ENCODE measurements around the gene RDH5. TPM values are rescaled to one million over a fixed set of nuclear protein-coding genes. Genes with fewer than 3 reads are reported as not detected.

RDH5 gene
- total RNA-seq, 4 donors from 2014 or later, result 0.94 to 9.7 (median 6.8) TPM

- 92 to 93% methylated on average over 16 of the region's 16 CpGs for WGBS, 2 donors
- Histone ChIP-seq H3K36me3 (no peaks in the 10 kb centered on the region), H3K27ac (no peak overlapping the region), H3K9me3 (no peaks in the 10 kb centered on the region), H3K4me1 (no peaks in the 10 kb centered on the region), H3K4me3 (replicated peaks in 1 of 3) (no peak overlapping the region), H3K27me3 (no peaks in the 10 kb centered on the region)
- no peak for DNase-seq
- TF ChIP-seq CTCF (IDR thresholded peaks at IDR 0.05), result no peak
- no peak for TF ChIP-seq POLR2A (IDR thresholded peaks at IDR 0.05)
- intact Hi-C loops (cut with DNase I), result no loop called here
Observed at GRCh38 chr12:55688716-55689655, 31.2 kb upstream of the RDH5 start.

DNA sequence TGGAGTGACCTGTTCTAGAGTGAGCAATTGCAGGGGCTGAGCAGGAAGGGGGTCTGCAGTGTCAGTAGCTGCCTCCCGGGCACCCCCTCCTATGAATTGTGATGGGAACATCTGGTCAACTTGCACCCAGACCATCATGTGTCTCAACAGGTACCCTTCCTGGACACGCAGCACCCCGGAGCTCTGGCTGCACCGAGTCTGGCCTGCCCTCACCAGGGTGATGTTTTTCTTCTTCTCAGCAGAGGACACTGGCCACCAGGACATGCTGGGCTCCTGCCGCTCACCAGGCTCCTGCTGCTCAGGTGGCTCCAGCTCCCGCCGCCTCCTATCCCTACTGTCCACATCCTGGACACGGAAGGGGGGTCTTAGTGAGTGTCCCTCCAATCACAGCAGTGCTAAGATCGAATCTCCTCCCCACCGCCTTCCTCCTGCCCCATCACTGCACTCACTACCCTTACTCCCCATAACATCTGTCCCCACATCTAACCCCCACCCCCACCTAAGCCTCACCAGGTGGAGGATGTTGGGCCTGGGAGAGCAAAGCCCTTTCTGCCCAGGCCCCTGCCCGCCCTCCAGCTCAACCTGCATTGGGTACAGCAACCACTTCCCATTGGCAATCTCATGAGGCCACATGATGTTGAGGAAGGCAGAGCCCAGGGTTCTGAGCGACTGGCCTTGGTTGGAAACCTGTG, 27.4 kb upstream of the RDH5 start:
- Histone ChIP-seq H3K27me3 (no peaks in the 10 kb centered on the region), H3K4me3 (replicated peaks in 1 of 3) (no peak overlapping the region), H3K9me3 (no peaks in the 10 kb centered on the region), H3K36me3 (no peaks in the 10 kb centered on the region), H3K27ac (no peak overlapping the region), H3K4me1 (no peaks in the 10 kb centered on the region)
- no peak for TF ChIP-seq POLR2A (IDR thresholded peaks at IDR 0.05)
- no peak for DNase-seq
- intact Hi-C loops (cut with DNase I), result no loop called here
- 96 to 98% methylated on average over 12 of the region's 12 CpGs for whole genome bisulfite sequencing, 2 donors

DNA sequence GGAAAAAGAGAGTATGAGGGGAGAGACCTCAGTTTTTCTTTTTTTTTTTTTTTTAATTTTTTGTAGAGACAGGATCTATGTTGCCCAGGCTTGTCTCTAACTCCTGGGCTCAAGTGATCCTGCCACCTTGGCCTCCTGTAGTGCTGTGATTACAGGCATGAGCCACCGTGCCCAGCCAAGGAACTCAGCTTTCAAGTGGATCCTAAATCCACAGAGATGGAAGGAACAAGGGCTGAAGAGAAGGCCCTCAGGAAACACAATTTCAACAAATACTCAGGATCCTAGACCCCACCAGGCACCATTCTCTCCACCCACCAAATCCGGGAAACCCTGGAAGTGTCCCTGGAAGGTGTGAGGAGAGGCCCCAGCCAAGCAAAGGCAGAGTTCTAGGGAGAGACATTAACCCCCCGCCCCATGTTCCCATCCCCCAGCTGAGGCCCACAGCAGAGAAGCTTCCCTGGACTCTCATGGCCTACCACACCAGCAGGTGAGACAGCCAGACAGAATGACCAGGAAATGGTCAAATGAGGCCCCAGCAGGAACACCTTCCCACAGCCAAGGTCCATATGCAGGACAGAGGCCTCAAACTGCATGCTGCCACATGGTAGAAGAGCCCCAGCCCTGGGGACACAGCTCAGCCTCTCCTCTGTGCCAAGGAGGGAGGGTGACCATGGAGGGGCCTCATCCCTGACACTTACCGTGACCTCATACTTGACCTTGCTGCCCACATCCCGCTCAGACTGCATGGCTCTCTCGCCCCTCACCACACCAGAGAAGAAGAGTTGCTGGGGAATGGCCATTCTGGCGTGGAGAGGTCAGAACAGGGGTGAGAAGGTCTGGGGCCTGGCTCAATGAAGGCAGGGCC, 26.6 kb upstream of the RDH5 start:
- intact Hi-C loops (cut with DNase I), result no loop called here
- TF ChIP-seq CTCF (IDR thresholded peaks at IDR 0.05) (no peak), POLR2A (IDR thresholded peaks at IDR 0.05) (no peak)
- H3K4me3 ChIP-seq (replicated peaks in 1 of 3), result no peak overlapping the region
- H3K36me3 ChIP-seq, result no peaks in the 10 kb centered on the region
- H3K27ac ChIP-seq, result no peak overlapping the region
- no peaks in the 10 kb centered on the region for H3K4me1 ChIP-seq
- no peaks in the 10 kb centered on the region for H3K9me3 ChIP-seq
- 78 to 82% methylated on average over 7 of the region's 7 CpGs for WGBS, 2 donors
- peak; percentile 65 to 68 for DNase-seq
- H3K27me3 ChIP-seq, result no peaks in the 10 kb centered on the region

GRCh38 chr12:55694188-55694515, 26.0 kb upstream of the RDH5 start:
- no peaks in the 10 kb centered on the region for H3K4me1 ChIP-seq
- H3K27me3 ChIP-seq, result no peaks in the 10 kb centered on the region
- WGBS, 2 donors, result 100% methylated on average over 1 to 7 of the region's 7 CpGs
- DNase-seq, result no peak
- TF ChIP-seq CTCF (IDR thresholded peaks at IDR 0.05) (no peak), POLR2A (IDR thresholded peaks at IDR 0.05) (no peak)
- H3K36me3 ChIP-seq, result no peaks in the 10 kb centered on the region
- no peaks in the 10 kb centered on the region for H3K9me3 ChIP-seq
- intact Hi-C loops (cut with DNase I), result no loop called here
- H3K4me3 ChIP-seq (replicated peaks in 1 of 3), result no peak overlapping the region
- no peak overlapping the region for H3K27ac ChIP-seq

DNA sequence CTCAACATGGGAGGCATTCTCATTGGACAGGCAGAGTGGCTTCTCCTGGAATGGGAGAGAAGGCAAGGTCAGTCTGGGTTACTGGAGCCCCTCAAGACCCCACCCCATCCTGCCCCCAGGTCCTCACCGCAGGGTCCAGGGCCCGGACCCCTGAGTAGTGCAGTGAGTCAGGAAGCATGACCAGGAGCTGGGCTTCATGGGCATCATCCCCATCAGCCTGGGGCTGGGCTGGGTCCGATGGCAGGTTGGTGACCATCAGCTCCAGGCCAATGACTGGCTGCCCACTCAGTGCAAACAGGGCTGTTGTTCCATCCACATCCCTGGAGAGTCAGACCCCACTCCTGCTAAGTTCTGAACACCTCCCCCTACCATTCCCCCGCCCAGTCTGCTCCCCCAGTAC, 25.5 kb upstream of the RDH5 start:
- Histone ChIP-seq H3K4me1 (no peaks in the 10 kb centered on the region), H3K27ac (no peak overlapping the region)
- DNase-seq, result no peak

More for the DNA sequence above, 25.5 kb upstream of the RDH5 start:
- TF ChIP-seq POLR2A (IDR thresholded peaks at IDR 0.05), result no peak
- no peak for TF ChIP-seq CTCF (IDR thresholded peaks at IDR 0.05)
- Histone ChIP-seq H3K27me3 (no peaks in the 10 kb centered on the region), H3K4me3 (replicated peaks in 1 of 3) (no peak overlapping the region), H3K9me3 (no peaks in the 10 kb centered on the region), H3K36me3 (no peaks in the 10 kb centered on the region)
- intact Hi-C loops (cut with DNase I), result no loop called here
- 93% methylated on average over 2 to 3 of the region's 4 CpGs for WGBS, 2 donors
